Stimulated activated CD4-positive, alpha-beta T cell treated with anti-CD3 and anti-CD28 coated beads, Interleukin-15, amount 100 ng/mL, for 24 hours (primary cell): ENCODE measurements around the gene TMEM208.

Experiments used
- DNase-seq: peaks from one replicate; pipeline ENCODE4 v3.0.0-alpha.2; 2020

Gene TMEM208

GRCh38 chr16:67210069-67210937, 16.6 kb upstream of the TMEM208 start:
- DNase-seq = no peak

GRCh38 chr16:67211674-67212073, 15.3 kb upstream of the TMEM208 start:
- no peak for DNase-seq

- no peak for DNase-seq
Observed at GRCh38 chr16:67212766-67213165, 14.2 kb upstream of the TMEM208 start.

- no peak for DNase-seq
Observed at GRCh38 chr16:67213197-67214019, 13.5 kb upstream of the TMEM208 start.

- no peak for DNase-seq
Observed at GRCh38 chr16:67215706-67216105, 11.2 kb upstream of the TMEM208 start.

- no peak for DNase-seq
Observed at GRCh38 chr16:67216612-67217490, 10.1 kb upstream of the TMEM208 start.

GRCh38 chr16:67223992-67224391, 2.9 kb upstream of the TMEM208 start:
- no peak for DNase-seq

- no peak for DNase-seq
Observed at GRCh38 chr16:67226295-67226803, 581 bp upstream of the TMEM208 start.

GRCh38 chr16:67227567-67227921, 614 bp downstream of the TMEM208 start:
- DNase-seq = no peak

- no peak for DNase-seq
Observed at GRCh38 chr16:67228034-67228785, 1.3 kb downstream of the TMEM208 start.

GRCh38 chr16:67228905-67229304, 2.0 kb downstream of the TMEM208 start:
- DNase-seq = no peak

- DNase-seq = no peak
Observed at GRCh38 chr16:67229906-67230808, 3.2 kb downstream of the TMEM208 start.

- DNase-seq = no peak
Observed at GRCh38 chr16:67230809-67231660, 4.1 kb downstream of the TMEM208 start.

- DNase-seq = no peak
Observed at GRCh38 chr16:67233596-67233995, 6.7 kb downstream of the TMEM208 start.

- DNase-seq = no peak
Observed at GRCh38 chr16:67234180-67234597, 7.3 kb downstream of the TMEM208 start.

GRCh38 chr16:67235816-67236562, 9.1 kb downstream of the TMEM208 start:
- peak; percentile 48 for DNase-seq

GRCh38 chr16:67236563-67237395, 9.8 kb downstream of the TMEM208 start:
- DNase-seq = peak; percentile 82
